GM21576 (cell line): ENCODE measurements around the gene TMED5.
"Not testable (repeated sequence)": the region's sequence is repeated elsewhere in the genome, so short reads cannot be mapped to it uniquely, and the experiment has no call there.

Experiments
- ATAC-seq: cut with Tn5 transposase; IDR thresholded peaks from one replicate; pipeline ENCODE4 v1.9.1; 2021; ENCODE audit warnings: mild to moderate bottlenecking, moderate library complexity; ENCODE audit not compliant: unreplicated experiment

Gene TMED5

DNA sequence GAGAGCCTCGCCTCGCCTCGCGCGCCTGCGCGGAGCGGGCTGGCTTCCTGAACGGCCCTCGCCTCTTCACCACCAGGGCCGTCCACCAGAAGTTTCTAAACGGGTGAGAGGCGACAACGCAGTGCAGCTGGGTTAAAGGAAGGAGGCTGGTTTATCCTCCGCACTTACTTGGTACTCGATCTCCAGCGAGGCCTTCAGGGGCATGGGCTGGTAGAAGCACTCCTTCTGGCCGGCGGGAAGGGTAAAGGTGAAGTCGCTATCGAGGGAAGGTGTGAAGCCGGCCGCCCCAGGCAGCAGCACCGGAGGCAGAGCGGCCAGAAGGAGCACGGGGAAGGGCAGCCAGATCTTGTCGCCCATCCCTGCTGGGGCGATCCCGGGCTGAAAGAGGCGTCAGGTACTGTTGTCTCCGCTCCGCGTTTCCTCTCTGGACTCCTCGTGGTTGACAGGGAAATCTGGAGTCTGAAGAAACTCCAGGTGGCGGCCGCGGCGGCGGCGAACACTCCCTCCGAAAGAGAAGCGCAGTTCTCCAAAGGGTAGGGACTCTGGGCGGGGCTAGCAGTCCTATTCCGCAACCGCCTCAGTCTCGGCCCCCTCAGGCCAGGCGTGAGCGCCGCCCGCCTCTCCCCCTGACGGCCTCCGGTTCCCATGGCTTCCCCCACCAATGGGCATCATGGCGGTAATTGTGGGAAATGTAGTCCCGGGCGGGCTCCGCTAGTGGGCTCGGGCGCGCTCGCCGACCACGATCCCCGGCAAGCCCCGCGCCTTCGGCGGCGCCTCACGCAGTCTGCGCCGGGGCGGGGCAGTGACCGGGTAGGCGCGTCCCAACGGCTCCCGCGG, at the start of gene TMED5:
Gene TMED5, minus strand, starts transcription at position 528 of the 837 bp plus-strand sequence. Its CDS starts 171 bp downstream, at position 357.
- peak; percentile 80 for ATAC-seq

DNA sequence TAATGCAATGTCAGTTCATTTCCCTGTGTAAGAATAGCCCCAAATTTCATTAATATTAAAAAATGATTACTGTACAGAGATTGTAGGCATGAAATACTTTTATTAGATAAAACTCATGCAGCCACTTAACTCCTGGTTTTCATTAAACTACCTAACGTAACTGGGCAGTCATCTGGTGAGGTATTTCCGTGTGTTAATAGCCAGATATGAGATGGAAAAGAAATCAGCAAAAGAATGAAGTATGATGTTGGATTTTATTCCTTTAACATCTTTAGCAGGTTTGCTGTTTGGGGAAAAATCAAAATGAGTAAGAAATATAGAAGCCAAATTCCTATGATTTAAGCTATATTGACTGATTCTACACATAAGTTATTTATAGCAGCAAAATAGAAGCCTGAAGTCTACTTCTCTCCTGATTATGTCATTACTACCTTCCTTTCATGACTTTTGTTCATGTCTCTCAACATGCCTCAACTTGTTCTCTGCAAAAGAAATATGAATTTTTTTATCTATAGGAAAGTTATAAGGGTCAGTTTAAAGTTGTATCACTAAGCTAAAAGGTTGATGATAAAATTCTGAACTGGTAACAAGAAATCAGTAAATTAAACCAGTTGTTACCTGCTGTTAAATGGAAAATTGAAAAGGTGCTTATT, 42.9 kb upstream of the TMED5 start:
- ATAC-seq: no peak

DNA sequence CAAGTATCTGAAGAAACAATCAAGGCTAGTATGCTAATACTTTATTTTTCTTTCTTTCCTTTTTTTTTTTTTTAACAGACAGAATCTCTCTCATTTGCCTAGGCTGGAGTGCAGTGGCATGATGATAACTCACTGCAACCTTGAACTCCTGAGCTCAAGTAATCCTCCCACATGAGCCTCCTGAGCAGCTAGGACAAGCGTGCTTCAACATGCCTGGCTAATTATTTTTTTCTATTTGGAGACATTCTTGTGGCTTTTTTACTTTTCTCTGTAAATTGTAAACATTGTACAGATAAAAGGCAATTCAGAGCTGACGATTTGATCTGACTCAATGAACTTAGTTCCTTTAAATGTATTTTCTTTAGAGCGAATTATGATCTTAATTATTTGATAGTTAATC, 41.7 kb upstream of the TMED5 start:
- ATAC-seq: no peak

DNA sequence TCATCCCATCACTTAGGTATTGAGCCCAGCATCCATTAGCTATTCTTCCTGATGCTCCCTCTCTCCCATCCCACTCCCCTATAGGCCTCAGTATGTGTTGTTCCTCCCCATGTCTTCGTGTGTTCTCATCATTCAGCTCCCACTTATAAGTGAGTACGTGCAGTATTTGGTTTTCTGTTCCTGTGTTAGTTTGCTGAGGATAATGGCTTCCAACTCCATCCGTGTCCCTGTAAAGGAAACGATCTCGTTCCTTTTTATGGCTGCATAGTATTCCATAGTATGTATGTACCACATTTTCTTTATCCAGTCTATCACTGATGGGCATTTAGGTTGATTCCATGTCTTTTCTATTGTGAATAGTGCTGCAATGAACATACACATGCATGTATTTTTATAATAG, 40.5 kb upstream of the TMED5 start:
- ATAC-seq: not testable (repeated sequence)

DNA sequence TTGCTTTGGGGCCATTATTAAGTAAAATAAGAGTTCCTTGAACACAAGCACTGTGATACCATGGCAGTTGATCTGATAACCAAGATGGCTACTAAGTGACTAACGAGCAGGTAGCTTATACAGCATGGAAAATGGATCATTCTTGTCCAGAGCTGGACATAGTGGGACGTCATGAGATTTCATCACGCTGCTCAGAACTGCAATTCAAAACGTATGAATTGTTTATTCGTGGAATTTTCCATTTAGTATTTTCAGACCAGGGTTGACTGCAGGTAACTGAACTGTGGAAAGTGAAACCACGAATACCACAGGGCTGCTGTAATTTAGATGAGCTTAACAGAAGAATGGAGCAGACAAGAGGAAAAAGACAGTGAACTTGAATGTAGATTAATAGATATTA, 39.2 kb upstream of the TMED5 start:
- ATAC-seq: peak; percentile 62

DNA sequence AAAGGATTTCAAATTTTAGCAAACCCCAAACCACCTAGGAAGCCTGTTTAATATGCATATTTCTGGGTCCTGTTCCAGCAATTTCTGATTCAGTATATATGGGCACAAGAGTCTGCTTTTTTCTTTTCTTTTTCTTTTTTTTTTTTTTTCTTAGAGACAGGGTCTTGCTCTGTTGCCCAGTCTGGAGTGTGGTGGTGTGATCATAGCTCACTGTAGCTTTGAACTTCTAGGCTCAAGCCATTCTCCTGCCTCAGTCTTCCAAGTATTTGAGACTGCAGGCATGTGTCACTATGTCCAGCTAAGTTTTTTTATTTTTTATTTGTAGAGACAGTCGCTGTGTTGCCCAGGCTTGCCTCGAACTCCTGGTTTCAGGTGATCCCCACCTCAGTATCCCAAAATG, 35.1 kb upstream of the TMED5 start:
- ATAC-seq: no peak

DNA sequence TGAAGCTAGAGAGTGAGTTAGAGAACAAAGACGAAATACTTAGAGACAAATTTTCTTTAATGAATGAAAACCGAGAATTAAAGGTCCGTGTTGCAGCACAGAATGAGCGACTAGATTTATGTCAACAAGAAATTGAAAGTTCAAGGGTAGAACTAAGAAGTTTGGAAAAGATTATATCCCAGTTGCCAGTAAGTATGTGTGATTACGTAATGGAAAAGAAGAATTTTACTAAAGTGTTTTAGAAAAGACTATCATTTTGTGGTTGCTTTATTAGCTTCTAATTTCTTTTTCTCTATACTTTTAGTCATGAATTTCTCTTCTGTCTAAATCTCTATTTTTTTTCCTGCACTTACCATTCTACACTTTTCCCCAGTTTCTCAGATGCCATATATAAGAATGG, 27.0 kb upstream of the TMED5 start:
- ATAC-seq: no peak

DNA sequence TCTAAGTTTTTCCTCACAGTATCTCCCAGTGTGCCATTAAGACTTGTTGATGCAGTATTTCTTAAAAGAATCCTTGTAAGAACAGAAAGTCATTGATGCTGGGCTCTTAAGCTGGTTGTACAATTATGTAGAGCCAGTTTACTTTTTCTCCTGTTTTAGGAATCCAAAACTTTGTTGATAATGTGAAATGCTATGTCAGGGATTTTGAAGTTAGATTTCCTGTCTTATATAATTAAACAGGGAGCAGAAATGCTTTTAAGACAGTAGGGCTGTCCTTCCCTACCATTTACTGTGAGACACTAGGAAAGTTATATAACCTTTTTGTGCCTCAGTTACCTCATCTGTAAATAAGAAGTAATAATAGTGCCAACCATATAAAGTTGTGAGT, 26.3 kb upstream of the TMED5 start:
- no peak for ATAC-seq

DNA sequence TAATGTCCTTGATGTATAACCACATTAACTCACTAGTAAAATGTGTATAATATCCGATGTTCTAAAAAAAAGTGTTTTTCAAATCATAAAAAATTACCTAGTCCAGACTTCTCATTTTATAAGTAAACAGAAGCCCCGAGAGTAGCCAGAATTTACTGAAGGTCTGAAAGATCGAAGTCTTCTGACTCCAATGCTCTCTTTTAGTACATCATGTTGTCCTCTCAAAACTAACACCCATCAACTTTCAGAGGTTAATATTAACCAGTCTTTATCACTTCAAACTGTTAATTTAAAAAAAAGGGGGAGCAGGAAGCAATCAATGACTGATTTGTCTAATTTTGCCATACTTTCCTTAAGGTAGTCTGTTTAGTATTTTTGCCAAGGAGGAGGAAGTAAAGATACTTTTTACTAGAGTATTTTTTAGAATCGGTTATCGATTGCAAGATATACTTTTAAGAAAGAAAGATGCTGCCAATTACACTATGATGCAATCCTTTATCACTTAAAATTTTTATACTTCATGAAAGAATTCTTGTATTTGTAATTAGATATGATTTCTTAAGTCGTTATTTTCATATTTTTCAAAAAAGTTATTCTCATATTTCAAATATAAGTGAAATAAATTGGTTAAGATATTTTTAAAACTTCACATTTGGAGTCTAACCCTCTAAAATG, 25.8 kb upstream of the TMED5 start:
- no peak for ATAC-seq

DNA sequence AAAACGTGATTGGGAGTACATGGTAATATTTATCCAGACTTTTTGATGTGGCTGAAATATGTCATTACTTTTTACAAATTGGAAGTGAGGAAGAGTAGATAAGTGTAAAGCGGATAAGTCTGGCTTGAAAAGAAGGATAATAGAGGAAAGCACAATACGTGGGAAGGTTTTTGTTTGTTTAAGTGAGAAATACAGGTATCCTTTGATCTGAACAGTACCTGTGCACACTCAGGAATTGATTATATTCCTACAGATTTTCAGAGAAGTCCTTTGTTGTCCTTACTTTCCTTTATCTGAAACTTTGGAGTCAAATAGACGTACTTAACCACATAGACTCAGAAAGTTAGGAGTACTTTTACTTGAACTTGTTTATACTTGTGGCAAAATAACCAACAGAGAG, 20.5 kb upstream of the TMED5 start:
- no peak for ATAC-seq

DNA sequence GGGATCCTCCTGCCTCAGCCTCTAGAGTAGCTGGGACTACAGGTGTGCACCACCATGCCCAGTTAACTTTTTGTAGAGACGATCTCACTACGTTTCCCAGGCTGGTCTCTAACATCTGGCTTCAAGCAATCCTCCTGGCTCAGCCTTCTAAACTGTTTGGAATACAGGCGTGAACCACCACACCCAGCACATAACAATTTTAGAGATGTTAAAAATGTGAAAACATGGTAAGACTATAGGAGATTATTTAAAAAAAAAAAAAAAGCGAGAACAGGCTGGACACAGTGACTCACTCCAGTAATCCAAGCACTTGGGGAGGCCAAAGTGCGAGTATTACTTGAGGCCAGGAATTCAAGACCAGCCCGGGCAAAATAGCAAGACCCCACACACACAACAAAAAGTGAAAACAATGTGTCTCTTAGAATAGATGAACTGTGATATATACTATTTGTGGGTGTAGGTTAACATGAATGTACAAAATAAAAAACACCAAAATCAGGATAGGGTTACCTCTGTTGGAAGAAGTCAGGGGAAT, 19.9 kb upstream of the TMED5 start:
- no peak for ATAC-seq

DNA sequence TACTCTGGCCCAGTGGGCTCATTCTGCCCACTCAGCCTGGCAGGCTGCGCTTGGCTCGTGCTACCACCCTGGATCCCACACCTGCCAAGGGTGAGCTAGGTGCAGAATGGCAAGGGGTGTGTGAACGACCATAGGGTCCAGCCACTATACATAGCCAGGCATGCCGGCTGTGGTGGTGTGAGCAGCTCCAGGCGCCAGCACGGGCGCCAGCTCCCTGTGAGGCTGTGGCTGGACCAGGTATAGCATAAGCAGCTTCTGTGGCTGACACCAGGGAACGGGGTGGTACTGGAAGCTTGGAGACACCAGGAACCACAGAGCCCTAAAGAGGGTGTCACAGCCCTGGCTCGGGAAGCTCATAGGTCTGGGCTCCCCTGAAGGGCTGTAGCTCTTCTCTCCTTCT, 18.9 kb upstream of the TMED5 start:
- no peak for ATAC-seq

DNA sequence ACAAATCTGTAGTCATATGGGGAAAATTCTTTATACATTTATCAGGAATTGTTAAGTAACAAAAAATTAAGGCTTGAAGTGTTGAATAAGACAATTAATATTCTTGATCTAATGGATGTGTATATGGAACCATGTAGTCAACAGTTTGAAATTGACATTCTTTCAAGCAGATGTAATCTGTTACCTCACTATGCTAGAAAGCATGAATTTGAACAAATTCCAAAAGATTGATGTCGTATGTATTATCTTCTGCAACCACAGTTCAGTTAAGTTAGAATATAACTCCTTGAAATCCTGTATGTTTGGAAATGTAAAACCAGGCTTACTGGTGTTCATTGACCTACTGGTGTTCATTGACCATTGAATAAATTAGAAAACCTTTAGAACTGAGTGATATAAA, 16.4 kb upstream of the TMED5 start:
- ATAC-seq: no peak

DNA sequence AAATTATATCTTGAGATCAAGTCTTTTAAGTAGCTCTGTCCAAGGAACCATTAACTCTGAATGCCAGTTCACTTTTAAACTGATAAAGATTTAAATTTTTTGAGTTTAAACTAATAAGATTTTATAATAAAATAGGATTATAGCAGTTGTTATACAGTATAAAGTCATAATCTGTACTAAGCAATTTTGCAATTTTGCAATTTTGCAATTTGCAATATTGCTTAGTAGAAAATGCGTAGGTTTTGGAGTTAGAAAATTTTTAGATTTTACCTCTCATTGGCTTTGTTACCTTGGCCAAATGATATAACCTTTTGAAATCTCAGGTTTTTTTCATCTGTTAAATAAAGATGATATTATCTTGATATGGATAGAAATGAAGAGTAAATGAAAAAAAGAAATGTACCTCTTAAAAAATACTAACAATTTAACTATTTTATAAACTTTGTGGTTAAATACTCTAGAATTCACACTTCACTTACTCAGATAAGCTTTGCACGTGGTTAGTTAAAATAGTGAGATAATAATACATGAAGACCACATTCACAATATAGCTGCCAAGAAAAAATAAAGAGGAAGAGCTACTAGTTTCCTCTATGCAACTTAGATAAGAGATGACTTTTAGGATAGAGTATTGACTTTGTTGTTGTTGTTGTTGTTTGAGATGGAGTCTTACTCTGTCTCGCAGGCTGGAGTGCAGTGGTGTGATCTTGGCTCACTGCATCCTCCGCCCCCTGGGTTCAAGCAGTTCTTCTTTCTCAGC, 14.2 kb upstream of the TMED5 start:
- no peak for ATAC-seq

DNA sequence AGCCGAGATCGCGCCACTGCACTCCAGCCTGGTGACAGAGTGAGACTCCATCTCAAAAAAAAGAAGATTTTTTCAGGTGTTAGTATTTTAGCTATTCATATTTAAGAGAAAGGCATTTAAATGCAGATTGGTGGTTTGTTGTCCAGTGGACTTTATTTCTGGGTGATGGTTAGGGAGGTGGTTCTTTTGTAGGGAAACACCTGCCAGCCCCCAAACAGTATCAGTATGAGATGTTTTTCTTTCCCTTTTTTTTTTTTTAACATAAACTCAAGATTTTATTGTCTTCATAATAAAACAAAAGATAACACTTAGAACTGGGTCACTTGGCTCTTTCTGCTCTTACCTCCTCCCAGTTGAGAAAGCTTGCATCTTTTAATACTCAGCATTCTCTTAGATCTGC, 10.2 kb upstream of the TMED5 start:
- no peak for ATAC-seq

DNA sequence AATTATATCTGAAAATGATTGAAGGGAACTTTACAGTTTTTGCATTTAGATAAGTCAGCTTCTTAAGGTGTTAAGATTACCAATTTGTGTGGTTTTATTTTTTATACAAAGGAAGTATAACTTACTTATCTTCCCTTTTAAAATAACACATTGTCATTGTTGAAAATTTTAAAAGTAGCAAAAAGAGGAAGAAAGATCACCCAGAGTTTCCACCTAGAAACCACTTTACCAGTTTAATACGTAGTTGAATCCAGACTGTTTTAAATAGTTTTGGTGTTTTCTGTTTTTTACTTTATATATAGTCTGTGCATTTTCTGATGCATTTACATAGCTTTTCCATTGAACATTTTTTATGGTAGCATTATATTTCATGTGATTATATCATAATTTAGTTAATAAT, 6.5 kb upstream of the TMED5 start:
- ATAC-seq: no peak

DNA sequence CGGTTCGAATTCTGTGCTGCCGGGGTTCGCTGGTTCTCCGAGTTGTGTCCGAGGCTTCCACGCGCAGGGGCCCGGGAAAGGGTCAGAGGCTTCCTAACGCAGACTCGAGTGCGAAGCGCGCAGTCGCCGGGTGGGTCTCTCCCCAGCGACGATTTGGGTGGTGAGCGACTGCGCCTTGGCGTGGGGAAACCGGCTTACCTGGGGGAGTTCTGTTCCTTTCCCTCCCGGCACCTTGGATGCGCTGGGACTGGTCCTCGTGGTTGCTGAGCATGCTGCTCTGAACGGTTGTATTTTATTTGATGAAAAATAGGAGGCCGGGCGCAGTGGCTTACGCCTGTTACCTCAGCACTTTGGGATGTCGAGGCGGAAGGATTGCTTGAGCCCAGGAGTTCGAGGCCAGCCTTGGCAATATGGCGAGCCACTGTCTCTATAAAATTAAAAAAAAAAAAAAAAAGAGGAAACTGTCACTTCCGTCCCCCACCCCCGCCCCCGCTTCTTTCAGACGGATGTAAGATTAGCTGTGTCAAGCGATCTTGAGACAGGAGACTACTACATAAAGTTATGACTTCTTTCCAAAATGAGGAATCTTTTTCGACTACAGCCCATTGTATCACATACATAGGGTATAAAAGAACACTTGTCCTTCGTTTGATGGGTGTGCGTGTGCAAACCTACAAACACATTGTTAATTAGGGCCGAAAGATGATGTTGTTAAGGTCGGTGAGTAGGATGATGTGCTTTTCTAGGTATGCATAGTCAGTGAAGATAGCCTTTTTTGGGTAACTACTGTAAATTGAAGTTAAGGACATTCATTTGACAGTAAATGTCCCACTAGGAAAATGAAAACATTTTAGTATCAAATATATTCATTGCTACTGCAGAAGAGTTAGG, 755 bp upstream of the TMED5 start, which contains the start of gene CCDC18:
Gene CCDC18, plus strand, starts transcription at position 2 of the 891 bp plus-strand sequence. CDS start 2,638 bp downstream, outside the sequence.
- ATAC-seq: peak; percentile 6

DNA sequence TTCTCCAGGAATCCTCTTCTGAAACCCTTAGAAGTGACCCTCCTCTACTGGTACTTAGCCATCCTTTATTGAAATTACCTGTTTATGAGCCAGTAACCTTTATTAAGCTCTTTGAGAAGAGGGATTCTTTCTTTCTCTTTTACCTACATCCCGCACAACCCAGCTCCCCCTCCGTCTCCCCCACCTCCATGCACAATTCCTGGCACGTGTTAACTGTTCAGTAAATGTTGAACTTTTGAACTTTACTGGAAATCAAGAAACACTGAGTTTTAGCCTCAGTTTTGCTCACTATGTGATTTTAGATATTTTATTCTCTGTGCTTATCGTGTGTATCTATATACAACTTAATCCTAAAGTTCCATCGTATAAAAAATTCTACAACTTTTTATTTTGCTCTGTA, 1.8 kb downstream of the TMED5 start:
- ATAC-seq: no peak

DNA sequence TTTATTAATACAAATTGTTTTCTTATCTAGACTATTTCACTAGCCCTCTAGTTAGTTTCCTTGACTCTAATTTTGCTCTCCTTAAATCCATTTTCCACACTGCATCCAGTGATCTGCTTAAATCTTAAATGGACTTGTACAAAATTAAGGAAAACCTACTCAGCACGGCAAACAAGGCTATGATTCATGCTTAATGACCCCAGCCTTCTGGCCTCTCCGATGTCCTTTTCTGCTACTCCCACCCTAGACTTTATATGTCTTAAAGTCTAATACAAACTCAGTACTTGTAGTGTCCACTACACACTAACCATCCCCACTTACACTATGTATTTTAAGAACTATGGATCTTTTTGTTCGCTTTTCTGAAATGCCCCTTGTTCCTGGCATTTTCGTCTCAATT, 2.2 kb downstream of the TMED5 start:
- no peak for ATAC-seq

DNA sequence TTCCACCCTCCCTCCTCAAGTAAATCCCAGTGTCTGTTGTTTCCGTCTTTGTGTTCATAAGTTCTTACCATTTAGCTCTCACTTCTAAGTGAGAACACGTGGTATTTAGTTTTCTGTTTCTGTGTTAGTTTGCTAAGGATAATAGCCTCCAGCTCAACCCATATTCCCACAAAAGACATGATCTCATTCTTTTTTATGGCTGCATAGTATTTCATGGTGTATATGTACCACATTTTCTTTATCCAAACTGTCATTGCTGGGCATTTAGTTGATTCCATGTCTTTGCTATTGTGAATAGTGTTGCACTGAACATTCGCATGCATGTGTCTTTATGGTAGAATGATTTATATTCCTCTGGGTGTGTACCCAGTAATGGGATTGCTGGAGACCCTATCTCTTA, 5.6 kb downstream of the TMED5 start:
- not testable (repeated sequence) for ATAC-seq
